ENCODE measurements around the gene LCNL1.

- TF ChIP-seq POLR2A (IDR thresholded peaks at IDR 0.05; ENCODE audit: low read length) (no peak), GATA1 (IDR thresholded peaks at IDR 0.05; ENCODE audit: low read depth, low read length) (no peak)
Measured at GRCh38 chr9:136981588-136982231, 1.1 kb upstream of the LCNL1 start.
